Mucosa of stomach (tissue), 1 donor: ENCODE measurements around the gene ACAD11.

Experiments used
- H3K27me3 ChIP-seq: one replicate; pipeline ENCODE4 v1.7.0; 2013; ENCODE audit warnings: mild to moderate bottlenecking, low read length; ENCODE audit not compliant: control insufficient read depth, insufficient read depth
- H3K36me3 ChIP-seq: one replicate; pipeline ENCODE4 v1.7.0; 2013; ENCODE audit warnings: low read length; ENCODE audit not compliant: control insufficient read depth, insufficient read depth
- H3K4me1 ChIP-seq: one replicate; pipeline ENCODE4 v1.7.0; 2013; ENCODE audit warnings: mild to moderate bottlenecking, low read length; ENCODE audit not compliant: control insufficient read depth, insufficient read depth
- H3K4me3 ChIP-seq: one replicate; pipeline ENCODE4 v1.7.0; 2013; ENCODE audit warnings: low read length
- H3K9ac ChIP-seq: one replicate; pipeline ENCODE4 v1.7.0; 2013; ENCODE audit warnings: mild to moderate bottlenecking, low read length, moderate library complexity
- H3K9me3 ChIP-seq: one replicate; pipeline ENCODE4 v1.7.0; 2013; ENCODE audit warnings: mild to moderate bottlenecking, low read length, moderate library complexity; ENCODE audit not compliant: control insufficient read depth
- donor health status: Pancreatic carcinoma.

The ACAD11 gene

DNA sequence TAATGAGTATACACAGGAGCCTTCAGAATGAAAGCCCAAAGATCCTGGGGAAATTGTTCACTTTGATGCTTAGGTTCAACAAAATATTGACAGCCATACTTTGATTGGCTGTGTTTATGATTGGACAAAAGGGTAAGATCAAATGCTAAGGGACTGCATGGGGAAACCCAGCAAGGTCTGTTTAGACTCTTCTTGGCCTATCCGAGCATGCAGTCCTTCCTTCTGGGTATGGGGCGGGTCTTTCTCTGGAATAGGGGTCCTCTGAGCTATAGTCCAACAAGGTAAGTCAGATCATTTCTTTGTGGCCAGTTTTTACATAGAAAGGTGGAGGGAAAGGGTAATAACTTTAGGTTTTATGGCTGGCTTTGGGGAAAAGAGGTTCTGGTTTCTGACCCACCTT lies 115.5 kb downstream of the ACAD11 start:
- H3K27me3 ChIP-seq, result no peaks in the 10 kb centered on the region
- no peak overlapping the region for H3K4me3 ChIP-seq
- H3K4me1 ChIP-seq, result no peaks in the 10 kb centered on the region
- no peaks in the 10 kb centered on the region for H3K9me3 ChIP-seq
- H3K9ac ChIP-seq, result no peak overlapping the region
- H3K36me3 ChIP-seq, result no peaks in the 10 kb centered on the region

DNA sequence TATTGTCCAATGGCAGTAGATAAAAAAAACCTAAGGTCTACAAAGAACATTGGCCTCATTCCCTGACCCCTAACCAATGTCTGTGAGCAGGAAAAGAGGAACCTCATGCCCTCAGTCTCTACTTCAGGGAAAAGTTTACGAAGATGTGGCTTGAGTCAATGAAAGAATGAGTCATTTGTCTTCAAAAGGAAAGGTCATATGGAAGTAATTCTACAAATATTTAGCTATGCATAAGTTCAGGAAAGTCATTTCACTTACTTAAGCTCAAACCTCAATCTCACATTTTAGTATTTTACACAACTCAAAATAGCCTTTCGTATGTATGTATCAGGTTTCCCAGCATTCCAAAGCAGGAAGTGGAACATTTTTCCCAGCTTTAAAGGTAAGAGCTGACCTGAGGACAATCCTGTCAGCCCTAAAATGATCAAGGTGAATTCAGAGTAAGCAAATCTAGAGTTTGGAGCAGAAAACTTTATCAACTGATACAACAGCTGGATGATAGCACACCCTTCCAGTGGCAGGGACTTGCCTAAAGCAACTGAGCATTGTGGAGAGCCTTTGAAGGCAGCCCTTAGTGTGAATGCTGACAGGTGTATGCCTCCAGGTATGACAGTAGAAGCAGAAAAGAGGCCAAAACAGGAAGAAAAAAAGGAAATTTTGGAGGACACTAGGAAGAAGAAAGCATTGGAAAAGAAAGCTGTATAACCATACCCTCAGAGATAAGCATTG lies 116.4 kb downstream of the ACAD11 start:
- no peaks in the 10 kb centered on the region for H3K27me3 ChIP-seq
- H3K4me3 ChIP-seq, result no peak overlapping the region
- no peaks in the 10 kb centered on the region for H3K36me3 ChIP-seq
- H3K9me3 ChIP-seq, result no peaks in the 10 kb centered on the region
- H3K9ac ChIP-seq, result no peak overlapping the region
- no peaks in the 10 kb centered on the region for H3K4me1 ChIP-seq

DNA sequence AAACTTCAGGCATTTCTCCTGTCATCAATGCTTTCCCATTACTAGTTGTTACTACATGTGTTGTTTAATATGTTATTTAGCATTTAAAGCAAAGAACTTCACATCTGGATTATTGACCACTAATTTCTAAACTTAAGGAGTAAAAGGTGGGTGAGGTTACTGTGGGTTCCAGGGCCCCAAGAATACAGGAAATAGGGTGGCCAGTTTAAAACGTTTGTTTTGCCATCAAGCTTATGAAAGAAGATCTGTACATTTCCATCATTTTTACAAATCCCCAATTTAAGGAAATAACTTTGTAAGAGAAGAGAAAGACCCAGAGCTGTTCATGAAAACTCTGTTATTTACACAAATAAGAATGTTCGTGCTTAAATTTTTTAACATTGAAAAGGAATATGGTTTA lies 117.0 kb downstream of the ACAD11 start:
- H3K27me3 ChIP-seq, result no peaks in the 10 kb centered on the region
- H3K4me1 ChIP-seq, result no peaks in the 10 kb centered on the region
- H3K36me3 ChIP-seq, result no peaks in the 10 kb centered on the region
- no peak overlapping the region for H3K9ac ChIP-seq
- no peaks in the 10 kb centered on the region for H3K9me3 ChIP-seq
- H3K4me3 ChIP-seq, result no peak overlapping the region

DNA sequence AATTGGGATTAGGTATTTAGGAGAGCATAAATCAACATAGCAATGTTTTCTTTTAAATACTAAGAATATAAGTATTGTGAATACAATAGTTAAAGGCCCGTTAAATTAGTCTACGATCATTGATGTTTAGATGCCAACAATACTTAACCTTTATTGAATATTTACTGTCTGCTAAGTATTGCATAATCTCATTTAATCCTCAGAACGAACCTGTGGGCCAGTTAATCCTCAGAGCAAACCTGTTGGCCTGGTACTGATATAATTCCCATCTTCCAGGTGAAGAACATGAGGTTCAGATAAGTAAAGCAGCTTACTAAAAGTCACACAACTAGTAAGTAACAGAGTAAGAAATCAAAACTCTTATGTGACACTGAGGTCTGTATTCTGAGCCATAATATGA lies 119.9 kb downstream of the ACAD11 start:
- H3K9me3 ChIP-seq, result no peaks in the 10 kb centered on the region
- H3K9ac ChIP-seq, result no peak overlapping the region
- H3K27me3 ChIP-seq, result no peaks in the 10 kb centered on the region
- no peak overlapping the region for H3K4me3 ChIP-seq
- no peaks in the 10 kb centered on the region for H3K4me1 ChIP-seq
- H3K36me3 ChIP-seq, result no peaks in the 10 kb centered on the region

DNA sequence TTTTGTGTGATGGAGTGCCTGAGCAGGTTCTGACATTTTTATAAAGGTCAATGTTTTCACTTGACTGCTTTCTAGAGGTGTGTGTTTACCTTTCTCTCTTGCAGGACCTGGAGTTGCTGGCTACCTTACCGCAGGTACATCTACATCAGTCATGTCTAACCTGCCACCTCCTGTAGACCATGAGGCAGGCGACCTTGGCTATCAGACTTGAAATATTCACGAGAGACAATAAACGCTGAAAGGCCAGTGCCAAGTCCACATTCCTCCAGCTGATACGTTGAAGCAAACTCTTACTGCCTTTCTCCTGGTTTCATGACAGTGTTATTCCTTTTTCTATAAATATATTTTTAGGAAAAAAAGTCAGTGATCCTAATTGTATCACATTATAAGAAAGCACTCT lies 121.5 kb downstream of the ACAD11 start:
- Histone ChIP-seq H3K27me3 (no peaks in the 10 kb centered on the region), H3K4me1 (no peaks in the 10 kb centered on the region), H3K4me3 (no peak overlapping the region), H3K9me3 (no peaks in the 10 kb centered on the region), H3K9ac (no peak overlapping the region), H3K36me3 (no peaks in the 10 kb centered on the region)

DNA sequence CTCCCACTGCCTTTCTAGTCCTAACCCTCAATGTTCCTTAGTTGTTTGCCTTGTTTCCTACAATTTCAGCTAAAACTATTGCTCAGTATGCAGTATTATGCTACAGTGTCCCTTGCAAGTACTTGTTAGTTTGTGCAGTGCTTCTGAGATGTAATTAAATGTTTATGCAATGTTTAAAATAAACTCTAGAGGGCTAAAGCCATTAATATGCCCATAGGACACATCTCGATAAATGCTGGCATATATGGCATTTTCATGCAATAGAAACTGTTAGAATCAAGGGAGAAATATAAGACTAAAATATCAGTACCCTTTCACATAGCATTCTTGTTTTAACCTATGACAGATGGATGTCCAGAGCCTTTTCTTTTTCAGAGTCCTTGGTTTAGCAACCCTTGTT lies 122.3 kb downstream of the ACAD11 start:
- Histone ChIP-seq H3K4me1 (no peaks in the 10 kb centered on the region), H3K4me3 (no peak overlapping the region), H3K9me3 (no peaks in the 10 kb centered on the region), H3K9ac (no peak overlapping the region), H3K27me3 (no peaks in the 10 kb centered on the region), H3K36me3 (no peaks in the 10 kb centered on the region)

DNA sequence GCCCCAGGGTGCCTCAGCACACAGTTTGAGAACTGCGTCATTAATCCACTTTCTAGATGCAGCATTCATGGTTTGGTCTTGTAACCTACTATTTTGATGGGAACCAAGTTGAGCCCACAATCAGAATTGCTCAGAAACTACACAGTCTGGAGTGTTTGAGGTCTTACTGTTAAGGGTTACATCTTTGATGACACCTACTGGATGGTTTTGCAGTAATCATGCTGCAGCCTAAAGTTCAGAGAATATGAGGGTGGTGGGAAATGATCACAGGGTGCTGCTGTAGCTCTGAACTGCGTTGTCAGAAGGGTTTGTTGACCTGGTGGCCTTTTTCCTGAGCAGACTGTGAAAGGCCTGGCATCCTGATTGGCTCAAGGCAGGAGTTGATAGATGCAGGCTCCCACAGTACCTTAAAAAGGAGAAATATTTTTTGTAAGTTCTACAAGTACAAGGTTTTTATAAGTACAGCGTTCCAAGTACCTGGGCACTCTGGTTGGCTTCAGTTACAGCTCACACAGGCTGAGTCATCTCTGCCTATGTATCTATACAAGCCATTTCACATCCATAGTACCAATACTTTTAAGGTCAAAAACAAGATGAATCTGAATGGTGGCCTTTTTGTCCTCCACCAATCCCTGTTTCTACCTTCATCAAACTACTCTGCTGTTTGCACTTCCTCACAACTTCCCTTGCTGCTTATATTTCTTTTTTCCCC lies 123.0 kb downstream of the ACAD11 start:
- no peaks in the 10 kb centered on the region for H3K9me3 ChIP-seq
- H3K4me3 ChIP-seq, result no peak overlapping the region
- no peak overlapping the region for H3K9ac ChIP-seq
- H3K36me3 ChIP-seq, result no peaks in the 10 kb centered on the region
- H3K27me3 ChIP-seq, result no peaks in the 10 kb centered on the region
- H3K4me1 ChIP-seq, result no peaks in the 10 kb centered on the region

DNA sequence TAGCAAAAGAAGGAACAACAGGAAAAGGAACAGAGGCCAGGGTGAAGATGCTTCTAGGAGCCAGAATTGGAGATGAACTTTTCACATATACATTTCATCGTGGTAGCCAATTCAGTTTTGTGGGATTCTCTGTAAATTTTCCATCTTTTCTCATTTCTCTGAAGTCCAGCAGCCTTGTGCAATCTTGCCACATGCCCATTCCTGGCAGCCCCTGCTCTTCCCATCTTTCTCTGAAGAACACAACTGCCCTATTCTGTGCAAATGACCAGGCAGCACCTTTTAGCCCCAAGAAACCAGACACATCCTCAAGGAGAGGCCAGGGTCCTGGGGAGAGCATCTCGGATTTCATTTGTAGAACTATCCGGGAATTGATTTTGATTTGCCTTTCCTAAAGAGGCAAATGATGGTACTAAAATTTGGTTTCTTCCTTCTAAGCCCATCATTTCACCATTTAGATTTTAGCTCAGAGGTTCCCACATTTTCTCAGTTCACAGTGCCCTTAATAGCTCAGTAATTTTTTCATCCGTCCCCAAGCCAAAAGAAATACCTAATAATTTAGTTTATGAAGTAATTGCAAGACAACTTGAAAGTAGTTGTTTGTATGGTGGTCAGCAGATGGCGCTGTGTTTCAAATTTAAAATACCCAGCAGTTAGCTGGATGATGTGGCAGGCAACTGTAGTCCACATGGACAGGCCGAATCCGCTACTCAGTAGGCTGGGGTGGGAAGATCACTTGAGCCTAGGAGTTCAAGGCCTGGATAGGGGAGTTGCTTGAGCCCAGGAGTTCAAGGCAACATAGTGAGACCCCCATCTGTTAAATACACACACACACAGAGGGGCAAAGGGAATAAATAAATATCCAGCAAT lies 123.8 kb downstream of the ACAD11 start:
- H3K4me3 ChIP-seq, result no peak overlapping the region
- H3K36me3 ChIP-seq, result peaks cover 4% of the 10 kb centered on the region
- no peaks in the 10 kb centered on the region for H3K27me3 ChIP-seq
- H3K9me3 ChIP-seq, result no peaks in the 10 kb centered on the region
- H3K9ac ChIP-seq, result no peak overlapping the region
- H3K4me1 ChIP-seq, result no peaks in the 10 kb centered on the region

DNA sequence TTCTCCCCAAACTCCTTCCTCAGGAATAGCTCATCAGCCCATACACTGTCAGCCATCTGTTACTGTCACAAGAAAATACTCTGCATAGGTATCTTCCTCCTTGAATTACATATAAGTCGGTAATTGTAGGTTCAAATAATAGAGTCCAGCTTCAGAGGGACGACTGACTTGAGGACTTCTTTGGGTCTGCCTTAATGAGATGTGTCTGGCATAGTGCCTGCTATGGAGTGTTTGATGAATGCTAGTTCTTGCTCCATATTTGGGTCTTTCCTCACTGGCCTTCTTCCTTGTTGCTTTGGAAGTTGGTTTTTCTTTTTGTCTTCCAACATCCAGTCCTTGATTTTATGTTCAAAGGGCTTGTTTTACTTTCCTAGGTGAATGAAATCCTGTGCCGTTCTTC lies 129.0 kb downstream of the ACAD11 start:
- Histone ChIP-seq H3K36me3 (peaks cover 5% of the 10 kb centered on the region), H3K9me3 (no peaks in the 10 kb centered on the region), H3K9ac (no peak overlapping the region), H3K4me1 (no peaks in the 10 kb centered on the region), H3K4me3 (no peak overlapping the region), H3K27me3 (no peaks in the 10 kb centered on the region)

DNA sequence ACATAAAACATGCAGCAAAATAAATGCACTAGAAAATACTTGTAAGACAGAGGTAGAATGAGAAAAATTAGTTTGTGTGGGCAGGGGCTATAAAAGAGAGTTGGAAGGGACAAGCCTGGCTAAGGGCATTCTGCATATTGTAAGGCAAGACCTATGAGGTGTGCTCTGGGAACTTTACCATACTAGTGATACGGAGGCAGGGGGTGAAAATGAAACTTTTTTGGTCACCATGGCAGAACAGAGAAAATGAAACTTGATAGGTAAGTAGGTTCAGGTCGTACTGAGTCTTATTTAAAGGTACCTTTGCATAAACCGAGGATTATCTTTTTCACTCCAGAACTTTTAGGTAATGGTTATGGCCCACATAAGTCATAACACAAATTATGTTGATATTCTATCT lies 137.3 kb downstream of the ACAD11 start:
- Histone ChIP-seq H3K27me3 (no peaks in the 10 kb centered on the region), H3K4me1 (no peaks in the 10 kb centered on the region), H3K9ac (no peak overlapping the region), H3K9me3 (no peaks in the 10 kb centered on the region), H3K36me3 (no peaks in the 10 kb centered on the region), H3K4me3 (no peak overlapping the region)

DNA sequence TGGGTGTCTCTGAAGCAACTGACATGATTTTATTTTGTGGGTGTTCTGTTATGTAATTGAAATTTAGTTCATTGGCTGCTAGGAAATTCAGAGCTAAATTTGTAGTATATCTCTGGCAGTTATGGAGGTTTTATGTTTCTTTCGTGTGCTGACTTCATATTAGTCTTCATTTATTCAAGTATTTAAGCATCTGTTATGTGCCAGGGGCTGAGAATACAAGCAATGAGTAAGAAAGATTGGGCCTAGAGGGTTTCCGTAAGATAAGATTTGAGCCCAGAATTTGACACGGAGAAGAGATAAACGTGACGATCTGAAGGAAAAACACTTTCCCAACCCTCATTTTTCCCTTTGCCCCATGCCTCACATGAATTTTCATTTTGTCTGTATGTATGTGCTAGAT lies 137.7 kb downstream of the ACAD11 start:
- Histone ChIP-seq H3K27me3 (no peaks in the 10 kb centered on the region), H3K9me3 (no peaks in the 10 kb centered on the region), H3K4me1 (no peaks in the 10 kb centered on the region), H3K9ac (no peak overlapping the region), H3K36me3 (no peaks in the 10 kb centered on the region), H3K4me3 (no peak overlapping the region)

DNA sequence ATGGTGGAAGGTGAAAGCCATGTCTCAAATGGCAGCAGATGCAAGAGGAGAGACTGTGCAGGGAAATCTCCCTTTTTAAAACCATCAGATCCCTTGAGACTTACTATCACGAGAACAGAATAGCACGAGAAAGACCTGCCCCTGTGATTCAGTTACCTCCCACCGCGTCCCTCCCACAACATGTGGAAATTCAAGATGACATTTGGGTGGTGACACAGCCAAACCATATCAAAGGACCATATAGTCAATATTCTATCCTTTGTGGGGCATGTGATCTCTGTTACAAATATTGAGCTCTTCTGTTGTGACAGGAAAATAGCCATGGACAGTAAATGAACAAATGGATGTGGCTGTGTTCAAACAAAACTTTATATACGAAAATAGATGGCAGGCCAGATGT lies 139.7 kb downstream of the ACAD11 start:
- Histone ChIP-seq H3K4me3 (no peak overlapping the region), H3K9me3 (no peaks in the 10 kb centered on the region), H3K36me3 (no peaks in the 10 kb centered on the region), H3K4me1 (no peaks in the 10 kb centered on the region), H3K27me3 (no peaks in the 10 kb centered on the region), H3K9ac (no peak overlapping the region)
